GM19351 (cell line): ENCODE measurements around the gene CST5.
"Not testable (repeated sequence)": the region's sequence is repeated elsewhere in the genome, so short reads cannot be mapped to it uniquely, and the experiment has no call there.

Experiments
- ATAC-seq: cut with Tn5 transposase; IDR thresholded peaks from one replicate; pipeline ENCODE4 v1.9.1; 2021; ENCODE audit warnings: mild to moderate bottlenecking, moderate library complexity; ENCODE audit not compliant: unreplicated experiment

Gene CST5

GRCh38 chr20:23879328-23879798 lies at the start of gene CST5:
CST5 (minus strand) TSS chr20:23879748; CDS start chr20:23879676, 72 bp downstream.
- no peak for ATAC-seq

- no peak for ATAC-seq
Measured at GRCh38 chr20:23928788-23929187, 49.2 kb upstream of the CST5 start.

GRCh38 chr20:23928353-23928752 lies 48.8 kb upstream of the CST5 start:
- no peak for ATAC-seq

GRCh38 chr20:23926944-23927872 lies 47.7 kb upstream of the CST5 start:
- no peak for ATAC-seq

GRCh38 chr20:23926526-23926880 lies 47.0 kb upstream of the CST5 start:
- no peak for ATAC-seq

GRCh38 chr20:23925789-23926525 lies 46.4 kb upstream of the CST5 start:
- no peak for ATAC-seq

- no peak for ATAC-seq
Measured at GRCh38 chr20:23924751-23925150, 45.2 kb upstream of the CST5 start.

- ATAC-seq, result no peak
Measured at GRCh38 chr20:23923891-23924435, 44.4 kb upstream of the CST5 start.

- no peak for ATAC-seq
Measured at GRCh38 chr20:23923311-23923710, 43.8 kb upstream of the CST5 start.

GRCh38 chr20:23920408-23921325 lies 41.1 kb upstream of the CST5 start:
- ATAC-seq, result no peak

- no peak for ATAC-seq
Measured at GRCh38 chr20:23918896-23919295, 39.3 kb upstream of the CST5 start.

GRCh38 chr20:23918101-23918862 lies 38.7 kb upstream of the CST5 start:
- no peak for ATAC-seq

GRCh38 chr20:23917024-23917725 lies 37.6 kb upstream of the CST5 start:
- no peak for ATAC-seq

GRCh38 chr20:23915844-23916243 lies 36.3 kb upstream of the CST5 start:
- ATAC-seq, result no peak

GRCh38 chr20:23914469-23914868 lies 34.9 kb upstream of the CST5 start:
- ATAC-seq, result not testable (repeated sequence)

GRCh38 chr20:23910210-23910609 lies 30.7 kb upstream of the CST5 start:
- no peak for ATAC-seq

- no peak for ATAC-seq
Measured at GRCh38 chr20:23909390-23909789, 29.8 kb upstream of the CST5 start.

- ATAC-seq, result no peak
Measured at GRCh38 chr20:23907579-23907978, 28.0 kb upstream of the CST5 start.

GRCh38 chr20:23902396-23902795 lies 22.8 kb upstream of the CST5 start:
- ATAC-seq, result not testable (repeated sequence)
